HepG2 (cell line): Measurements from ENCODE around the gene PRKCD. TPM values are rescaled to one million over a fixed set of nuclear protein-coding genes. Genes with fewer than 3 reads are reported as not detected.

Experiments used
- ARNT ChIP-seq: fragments of 450-650 bp; IDR thresholded peaks from 2 replicates; pipeline ENCODE4 v1.6.1; 2017
- CEBPG ChIP-seq: IDR thresholded peaks from 2 replicates; pipeline ENCODE4 v1.6.1; 2016
- EP300 ChIP-seq, 3 experiments: sonication (generic) in 1 of 3; formaldehyde crosslinking in 1 of 3; IDR thresholded peaks; 2 replicates each; pipeline versions ENCODE4 v1.5.1 to v1.6.1; 2011 to 2020; ENCODE audit warnings: low read depth in 2 of 3, low read length in 2 of 3, borderline replicate concordance in 1 of 3, improper control_type of control experiment in 1 of 3, mild to moderate bottlenecking in 1 of 3, missing genetic modification reagents in 1 of 3, moderate library complexity in 1 of 3
- FIP1L1 ChIP-seq: fragments of 200-400 bp; formaldehyde crosslinking; IDR thresholded peaks from 2 replicates; pipeline ENCODE4 v1.6.1; 2018; ENCODE audit warnings: low read depth, mild to moderate bottlenecking, low read length, moderate library complexity, borderline replicate concordance; ENCODE audit not compliant: insufficient read depth
- FOXM1 ChIP-seq: sonication (generic); formaldehyde crosslinking; IDR thresholded peaks from 2 replicates; pipeline ENCODE4 v1.5.0; 2020; ENCODE audit warnings: missing genetic modification reagents
- HIC2 ChIP-seq: sonication (generic); formaldehyde crosslinking; IDR thresholded peaks from 2 replicates; pipeline ENCODE4 v1.9.0; 2022; ENCODE audit warnings: low read depth, missing genetic modification reagents
- HMGXB4 ChIP-seq, 2 experiments: sonication (generic) in 1 of 2; formaldehyde crosslinking in 1 of 2; IDR thresholded peaks; 2 replicates each; pipeline versions ENCODE4 v1.4.0 to v1.6.1; 2018 to 2020; ENCODE audit warnings: missing genetic modification reagents in 2 of 2, borderline replicate concordance in 1 of 2, low read depth in 1 of 2, mild to moderate bottlenecking in 1 of 2, missing biosample characterization in 1 of 2
- MLX ChIP-seq: IDR thresholded peaks from 2 replicates; pipeline ENCODE4 v1.6.1; 2016
- NCOA1 ChIP-seq: sonication (generic); formaldehyde crosslinking; IDR thresholded peaks from 2 replicates; pipeline ENCODE4 v1.9.0; 2021; ENCODE audit warnings: missing genetic modification reagents
- NONO ChIP-seq, 2 experiments: fragments of 450-650 bp in 1 of 2; sonication (generic) in 1 of 2; formaldehyde crosslinking in 1 of 2; IDR thresholded peaks in 1 of 2; conservative IDR thresholded peaks in 1 of 2; 2 replicates each; pipeline versions ENCODE4 v1.6.1 to v1.8.0; 2017 to 2022; ENCODE audit warnings: mild to moderate bottlenecking in 1 of 2, missing genetic modification reagents in 1 of 2, moderate library complexity in 1 of 2
- RNF219 ChIP-seq: sonication (generic); formaldehyde crosslinking; IDR thresholded peaks from 2 replicates; pipeline ENCODE4 v1.5.0; 2020; ENCODE audit warnings: mild to moderate bottlenecking, missing genetic modification reagents
- SMAD9 ChIP-seq: sonication (generic); formaldehyde crosslinking; IDR thresholded peaks from 2 replicates; pipeline ENCODE4 v1.5.1; 2020; ENCODE audit warnings: mild to moderate bottlenecking, missing genetic modification reagents
- ZBTB20 ChIP-seq: sonication (generic); formaldehyde crosslinking; IDR thresholded peaks from 2 replicates; pipeline ENCODE4 v1.8.1; 2023; ENCODE audit warnings: missing genetic modification reagents, low read depth, mild to moderate bottlenecking, borderline replicate concordance
- ZBTB46 ChIP-seq: sonication (generic); formaldehyde crosslinking; IDR thresholded peaks from 2 replicates; pipeline ENCODE4 v1.4.0; 2020; ENCODE audit warnings: mild to moderate bottlenecking, missing genetic modification reagents, borderline replicate concordance
- ZMYM2 ChIP-seq: sonication (generic); formaldehyde crosslinking; IDR thresholded peaks from 2 replicates; pipeline ENCODE4 v1.8.0; 2022; ENCODE audit warnings: mild to moderate bottlenecking, missing genetic modification reagents
- ZNF160 ChIP-seq: sonication (generic); formaldehyde crosslinking; IDR thresholded peaks from 2 replicates; pipeline ENCODE4 v1.8.0; 2022; ENCODE audit warnings: mild to moderate bottlenecking, inconsistent platforms, missing genetic modification reagents
- ZNF335 ChIP-seq: sonication (generic); formaldehyde crosslinking; IDR thresholded peaks from 2 replicates; pipeline ENCODE4 v1.4.0; 2020; ENCODE audit warnings: missing genetic modification reagents
- ZNF460 ChIP-seq: sonication (generic); formaldehyde crosslinking; IDR thresholded peaks from 2 replicates; pipeline ENCODE4 v1.5.1; 2020; ENCODE audit warnings: missing genetic modification reagents, mild to moderate bottlenecking, borderline replicate concordance
- ZNF816 ChIP-seq: sonication (generic); formaldehyde crosslinking; IDR thresholded peaks from 2 replicates; pipeline ENCODE4 v1.8.0; 2022; ENCODE audit warnings: missing genetic modification reagents, mild to moderate bottlenecking, borderline replicate concordance
- ZSCAN22 ChIP-seq: sonication (generic); formaldehyde crosslinking; IDR thresholded peaks from 2 replicates; pipeline ENCODE4 v1.4.0; 2020; ENCODE audit warnings: mild to moderate bottlenecking, missing genetic modification reagents
- polyA plus RNA-seq, 8 experiments: library from polyadenylated mRNA; depleted of rRNA in 3 of 8; stranded (reverse) in 7 of 8; unstranded in 1 of 8; fragments of >200 nt; fragmentation: Illumina TruSeq in 4 of 8; extraction: Trizol in 4 of 8; gene quantifications; 2 replicates each; pipeline versions ENCODE4 v1.2.1 to v1.2.3, GENCODE V29; 2011 to 2016; ENCODE audit warnings: low read depth in 4 of 8, missing spikeins in 1 of 8, mixed read lengths in 1 of 8; ENCODE audit not compliant: insufficient read depth in 1 of 8
- total RNA-seq, 5 experiments: library from RNA; depleted of rRNA; stranded (reverse); fragments of >200 nt; fragmentation: Illumina TruSeq; extraction: Trizol; gene quantifications; 2 replicates each; pipeline ENCODE4 v1.2.3, GENCODE V29; 2016; ENCODE audit warnings: low read depth in 1 of 5

PRKCD gene
- total and polyA plus RNA-seq, 2 of the 13 experiments (the other 11 are each of a cell fraction or from before 2014, with no cell fraction given): 1.6 to 40.7 TPM

- TF ChIP-seq RNF219 (CRISPR knock-in tag) (no peak), NONO (IDR thresholded peaks at IDR 0.05) (no peak), NONO (CRISPR knock-in tag; conservative IDR thresholded peaks at IDR 0.05) (peak; percentile 41), NCOA1 (CRISPR knock-in tag) (no peak), ZBTB20 (no peak; the same call in 1 of the 2 replicates), ZNF335 (CRISPR knock-in tag) (peak; percentile 94), SMAD9 (CRISPR knock-in tag) (no peak), ARNT (no peak), ZNF816 (CRISPR knock-in tag) (no peak), ZNF460 (CRISPR knock-in tag) (no peak), ZSCAN22 (CRISPR knock-in tag) (no peak), HIC2 (CRISPR knock-in tag) (peak; percentile 73), MLX (CRISPR knock-in tag) (no peak), ZMYM2 (CRISPR knock-in tag) (no peak), HMGXB4 (CRISPR knock-in tag; IDR thresholded peaks at IDR 0.05; ENCODE audit: borderline replicate concordance in 1 of 2, low read depth in 1 of 2) (peak; percentile 14 to 67; a peak in 3 of 4 replicates), ZNF160 (CRISPR knock-in tag) (no peak), CEBPG (CRISPR knock-in tag) (peak; percentile 22; the same call in 1 of the 2 replicates), FOXM1 (CRISPR knock-in tag) (no peak), FIP1L1 (no peak), EP300 (IDR thresholded peaks at IDR 0.05; ENCODE audit: low read depth in 2 of 2, low read length in 2 of 2) (peak in 1 of 2 experiments; percentile 32; a peak in 2 of 4 replicates), EP300 (CRISPR knock-in tag; IDR thresholded peaks at IDR 0.05; ENCODE audit: borderline replicate concordance) (no peak), ZBTB46 (CRISPR knock-in tag) (no peak)
Observed at GRCh38 chr3:53169045-53169831, 8.2 kb downstream of the PRKCD start (continued).
